Vagina (tissue), 2 donors: ENCODE results near the gene PERM1.

ENCODE experiments used
- POLR2A ChIP-seq, 2 donors: fragments of 450-650 bp; IDR thresholded peaks; one replicate each; pipeline ENCODE4 v1.6.1; 2017; ENCODE audit warnings: antibody characterized with exemption in 2 of 2, mild to moderate bottlenecking in 2 of 2, moderate library complexity in 2 of 2
- POLR2AphosphoS5 ChIP-seq, 2 donors: sonication (generic); formaldehyde crosslinking; IDR thresholded peaks; one replicate each; pipeline ENCODE4 v1.9.0; 2017; ENCODE audit warnings: antibody characterized with exemption in 2 of 2, mild to moderate bottlenecking in 2 of 2, low read depth in 1 of 2; ENCODE audit not compliant: insufficient read depth in 1 of 2
- TF ChIP-seq, protein P1 (sequence below), 3 experiments: fragments of 450-650 bp in 2 of 3; fragments of 200-600 bp in 1 of 3; sonication (generic) in 1 of 3; IDR thresholded peaks; one replicate each; pipeline ENCODE4 v1.5.1; 2017 to 2019; ENCODE audit warnings: antibody characterized with exemption in 3 of 3, mild to moderate bottlenecking in 2 of 3, moderate library complexity in 2 of 3

DNA sequence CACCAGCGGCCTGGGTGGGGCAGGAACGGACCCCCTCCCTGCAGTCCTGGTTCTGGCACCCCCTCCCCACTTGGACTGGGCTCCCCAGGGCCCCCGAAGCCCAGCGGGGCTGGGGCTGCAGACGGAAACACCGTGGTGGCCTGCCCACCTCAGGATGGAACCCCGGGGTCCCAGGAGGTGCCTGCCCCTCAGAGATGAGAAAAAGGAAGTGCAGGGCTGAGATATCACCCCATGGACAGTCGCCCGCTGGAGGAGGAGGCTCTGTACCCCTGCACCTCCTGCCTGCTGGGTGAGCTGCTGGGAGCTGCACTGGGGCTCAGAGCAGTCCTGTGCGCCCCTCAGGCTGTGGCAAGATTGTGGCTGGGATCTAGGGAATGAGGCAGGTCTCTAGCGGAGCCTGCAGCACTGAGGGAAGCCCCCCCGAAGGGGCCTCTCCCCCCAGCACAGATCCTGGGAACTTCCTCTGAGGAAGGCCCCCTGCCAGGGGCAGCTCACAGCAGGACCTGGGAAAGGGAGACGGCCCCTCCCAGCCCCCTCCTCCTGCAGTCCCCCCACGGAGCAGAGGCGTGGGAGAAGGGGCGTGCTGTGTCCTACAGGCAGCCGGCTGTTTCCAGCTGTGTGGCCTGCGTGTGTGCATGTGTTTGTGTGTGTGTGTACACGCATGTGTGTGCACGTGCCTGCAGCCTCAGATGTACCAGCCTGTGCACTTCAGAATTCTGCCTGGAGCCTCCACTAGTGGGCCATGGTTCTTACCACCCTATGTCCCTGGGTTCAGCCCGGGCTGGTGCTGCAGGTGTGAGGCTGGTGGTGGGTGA, 44.9 kb upstream of the PERM1 start:
- TF ChIP-seq POLR2AphosphoS5 (IDR thresholded peaks at IDR 0.05; ENCODE audit: insufficient read depth in 1 of 2, low read depth in 1 of 2) = no peak
- TF ChIP-seq, protein P1, sequence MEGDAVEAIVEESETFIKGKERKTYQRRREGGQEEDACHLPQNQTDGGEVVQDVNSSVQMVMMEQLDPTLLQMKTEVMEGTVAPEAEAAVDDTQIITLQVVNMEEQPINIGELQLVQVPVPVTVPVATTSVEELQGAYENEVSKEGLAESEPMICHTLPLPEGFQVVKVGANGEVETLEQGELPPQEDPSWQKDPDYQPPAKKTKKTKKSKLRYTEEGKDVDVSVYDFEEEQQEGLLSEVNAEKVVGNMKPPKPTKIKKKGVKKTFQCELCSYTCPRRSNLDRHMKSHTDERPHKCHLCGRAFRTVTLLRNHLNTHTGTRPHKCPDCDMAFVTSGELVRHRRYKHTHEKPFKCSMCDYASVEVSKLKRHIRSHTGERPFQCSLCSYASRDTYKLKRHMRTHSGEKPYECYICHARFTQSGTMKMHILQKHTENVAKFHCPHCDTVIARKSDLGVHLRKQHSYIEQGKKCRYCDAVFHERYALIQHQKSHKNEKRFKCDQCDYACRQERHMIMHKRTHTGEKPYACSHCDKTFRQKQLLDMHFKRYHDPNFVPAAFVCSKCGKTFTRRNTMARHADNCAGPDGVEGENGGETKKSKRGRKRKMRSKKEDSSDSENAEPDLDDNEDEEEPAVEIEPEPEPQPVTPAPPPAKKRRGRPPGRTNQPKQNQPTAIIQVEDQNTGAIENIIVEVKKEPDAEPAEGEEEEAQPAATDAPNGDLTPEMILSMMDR (IDR thresholded peaks at IDR 0.05) = no peak
- TF ChIP-seq POLR2A (IDR thresholded peaks at IDR 0.05) = no peak
